ENCODE data around the gene STRN4. TPM values are rescaled to one million over a fixed set of nuclear protein-coding genes. Genes with fewer than 3 reads are reported as not detected.
"Not testable (repeated sequence)": the region's sequence is repeated elsewhere in the genome, so short reads cannot be mapped to it uniquely, and the experiment has no call there.

Gene STRN4
- polyA plus RNA-seq, 1 experiment, result 48.1 TPM

GRCh38 chr19:46782355-46783019 is 36.2 kb upstream of the STRN4 start:
- DNase-seq (ENCODE audit: low read depth, low spot score), result no peak
- ChIA-PET POLR2A (interaction anchor here (0.6 kb wide), 1 partner anchor 11 kb away, joined by 18 read pairs; no protein-coding TSS in a partner anchor), CTCF (interaction anchor here (0.6 to 4.2 kb wide), 2 partner anchors 58 to 232 kb away, joined by 6 to 32 read pairs; no protein-coding TSS in a partner anchor)
- Histone ChIP-seq H3K27me3 (ENCODE audit: control insufficient read depth, insufficient read depth, low read length) (no peaks in the 10 kb centered on the region), H3K9me3 (ENCODE audit: control insufficient read depth, insufficient read depth, low read length) (no peaks in the 10 kb centered on the region), H3K4me3 (ENCODE audit: low read depth, low read length) (peak overlapping the region; percentile 13; the same call in 1 of the 2 replicates), H3K27ac (ENCODE audit: low read depth, low read length) (peak overlapping the region; percentile 39)
- TF ChIP-seq CTCF (IDR thresholded peaks at IDR 0.05; ENCODE audit: low read depth, low read length), result no peak

DNA sequence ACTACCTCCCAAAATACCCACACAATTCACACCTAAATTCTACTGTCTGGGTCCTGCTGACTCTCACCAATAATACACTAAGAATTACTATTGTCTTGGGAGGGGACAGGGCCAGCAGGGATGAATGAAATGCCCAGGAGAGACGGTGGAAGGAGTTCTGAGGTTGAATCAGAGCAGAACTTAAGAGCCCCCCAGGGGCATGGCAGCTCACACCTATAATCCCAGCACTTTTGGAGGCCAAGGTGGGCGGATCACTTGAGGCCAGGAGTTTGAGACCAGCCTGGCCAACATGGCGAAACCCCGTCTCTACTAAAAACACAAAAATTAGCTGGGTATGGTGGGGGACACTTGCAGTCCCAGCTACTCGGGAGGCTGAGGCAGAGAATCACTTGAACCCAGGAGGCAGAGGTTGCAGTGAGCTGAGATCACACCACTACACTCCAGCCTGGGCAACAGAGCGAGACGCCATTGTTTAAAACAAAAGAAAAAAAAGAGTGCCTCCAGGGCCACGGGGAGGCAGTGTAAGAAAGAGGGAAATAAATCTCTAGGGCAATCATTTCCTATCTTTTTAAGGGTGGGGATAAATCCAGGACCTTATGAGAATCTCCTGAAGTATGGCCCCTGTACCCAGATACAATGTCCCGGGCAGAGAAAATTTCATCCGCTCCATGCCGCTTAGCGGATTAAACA is 31.9 kb upstream of the STRN4 start:
- POLR2A ChIA-PET; H3K27me3 ChIP-seq (ENCODE audit: control insufficient read depth, insufficient read depth, low read length); DNase-seq (ENCODE audit: low read depth, low spot score); H3K4me3 ChIP-seq (ENCODE audit: low read depth, low read length); H3K27ac ChIP-seq (ENCODE audit: low read depth, low read length); H3K9me3 ChIP-seq (ENCODE audit: control insufficient read depth, insufficient read depth, low read length): not testable (repeated sequence)
- CTCF ChIA-PET, result interaction anchor here (0.7 kb wide), 1 partner anchor 215 kb away, joined by 11 read pairs; no protein-coding TSS in a partner anchor

- ChIA-PET CTCF (interaction anchor here (0.7 to 1.1 kb wide), 3 partner anchors 19 to 215 kb away, joined by 3 to 11 read pairs (median 5); no protein-coding TSS in a partner anchor), POLR2A (no interaction called here)
- H3K4me3 ChIP-seq (ENCODE audit: low read depth, low read length), result no peak overlapping the region
- no peak for DNase-seq (ENCODE audit: low read depth, low spot score)
- no peak overlapping the region for H3K27ac ChIP-seq (ENCODE audit: low read depth, low read length)
- no peaks in the 10 kb centered on the region for H3K9me3 ChIP-seq (ENCODE audit: control insufficient read depth, insufficient read depth, low read length)
- no peaks in the 10 kb centered on the region for H3K27me3 ChIP-seq (ENCODE audit: control insufficient read depth, insufficient read depth, low read length)
- no peak for TF ChIP-seq CTCF (IDR thresholded peaks at IDR 0.05; ENCODE audit: low read depth, low read length)
These were observed 31.0 kb upstream of the STRN4 start for GRCh38 chr19:46776927-46777911.

- POLR2A ChIA-PET, result interaction anchor here (0.6 kb wide), 1 partner anchor 13 kb away, joined by 3 read pairs; the partner anchor contains the start of gene SLC1A5
- DNase-seq (ENCODE audit: low read depth, low spot score), result no peak
- H3K27me3 ChIP-seq (ENCODE audit: control insufficient read depth, insufficient read depth, low read length), result no peaks in the 10 kb centered on the region
- H3K9me3 ChIP-seq (ENCODE audit: control insufficient read depth, insufficient read depth, low read length), result no peaks in the 10 kb centered on the region
- no peak overlapping the region for H3K27ac ChIP-seq (ENCODE audit: low read depth, low read length)
- no peak overlapping the region for H3K4me3 ChIP-seq (ENCODE audit: low read depth, low read length)
- CTCF ChIA-PET, result interaction anchor here (0.8 to 1.1 kb wide), 2 partner anchors 65 kb away, joined by 5 to 8 read pairs; no protein-coding TSS in a partner anchor
- TF ChIP-seq CTCF (IDR thresholded peaks at IDR 0.05; ENCODE audit: low read depth, low read length), result no peak
These were observed 29.5 kb upstream of the STRN4 start for GRCh38 chr19:46775642-46776258.

- H3K9me3 ChIP-seq (ENCODE audit: control insufficient read depth, insufficient read depth, low read length), result no peaks in the 10 kb centered on the region
- ChIA-PET CTCF (interaction anchor here (0.9 to 1.5 kb wide), 3 partner anchors 67 to 260 kb away, joined by 3 to 4 read pairs (median 3); no protein-coding TSS in a partner anchor), POLR2A (interaction anchor here (1.5 kb wide), 1 partner anchor 8 kb away, joined by 6 read pairs; no protein-coding TSS in a partner anchor)
These were observed 26.8 kb upstream of the STRN4 start for GRCh38 chr19:46773018-46773399.

More at GRCh38 chr19:46773018-46773399, 26.8 kb upstream of the STRN4 start:
- no peak overlapping the region for H3K27ac ChIP-seq (ENCODE audit: low read depth, low read length)
- DNase-seq (ENCODE audit: low read depth, low spot score), result no peak
- H3K27me3 ChIP-seq (ENCODE audit: control insufficient read depth, insufficient read depth, low read length), result no peaks in the 10 kb centered on the region
- H3K4me3 ChIP-seq (ENCODE audit: low read depth, low read length), result no peak overlapping the region
- no peak for TF ChIP-seq CTCF (IDR thresholded peaks at IDR 0.05; ENCODE audit: low read depth, low read length)

Measured in AG04450 (cell line).